HCT116 (cell line): ENCODE data around the gene NCAPG2. TPM values are rescaled to one million over a fixed set of nuclear protein-coding genes. Genes with fewer than 3 reads are reported as not detected.
A peak's percentile ranks its signal among the peaks of the same experiment; 100 is the strongest.

Experiments used
- ATAC-seq: fragments of 200-7000 bp; cut with Tn5 transposase; 2 replicates; pipeline ENCODE4 v1.9.1; 2020; ENCODE audit warnings: mild to moderate bottlenecking, moderate library complexity
- BruUV-seq: library from RNA; stranded (reverse); fragments of 400-500 nt; replicated peaks from 2 replicates; lab custom pipeline; 2021; lab: Mats Ljungman, UMichigan
- CTCF ChIA-PET: fragments of 300-600 bp; sonication (Branson Sonifier 250); formaldehyde crosslinking; loops from one replicate; lab custom pipeline; 2021; ENCODE audit warnings: antibody characterized with exemption; lab: Charles Lee
- POLR2A ChIA-PET: fragments of 300-600, 350-600 bp; sonication (Branson Sonifier 250); formaldehyde crosslinking; loops from one replicate; lab custom pipeline; 2021; ENCODE audit warnings: antibody characterized with exemption; lab: Charles Lee
- RAD21 ChIA-PET, 2 experiments: fragments of 300-600 bp; sonication (Branson Sonifier 250); formaldehyde crosslinking; loops; one replicate each; lab custom pipeline; 2023; ENCODE audit warnings: low total read pairs in 2 of 2; ENCODE audit not compliant: uncharacterized antibody in 2 of 2, unreplicated experiment in 2 of 2, low non-redundant PET in 1 of 2; lab: Charles Lee
- DNase-seq: peaks from one replicate; pipeline ENCODE4 v3.0.0-alpha.2; 2010; ENCODE audit warnings: low read depth, low spot score
- H2AFZ ChIP-seq: fragments of 200-600 bp; shearing (Covaris generic), sonication (generic); 2 replicates; pipeline ENCODE4 v1.6.1; 2017; ENCODE audit warnings: low read depth, mixed run types, mixed read lengths, antibody characterized with exemption, low read length; ENCODE audit not compliant: poor library complexity, severe bottlenecking
- H3K27ac ChIP-seq: 2 replicates; pipeline ENCODE4 v1.5.1; 2012; ENCODE audit warnings: low read depth, low read length
- H3K27me3 ChIP-seq: fragments of 200-600 bp; sonication (generic); 2 replicates; pipeline ENCODE4 v1.6.1; 2016; ENCODE audit warnings: mixed run types, low read length, mixed read lengths; ENCODE audit not compliant: insufficient read depth
- H3K36me3 ChIP-seq, 2 experiments: fragments of 200-500 bp in 1 of 2; fragments of 200-600 bp in 1 of 2; sonication (Bioruptor generic) in 1 of 2; sonication (generic) in 1 of 2; 2 replicates each; pipeline versions ENCODE4 v1.5.1 to v1.6.1; 2014 to 2016; ENCODE audit warnings: low read length in 2 of 2, inconsistent platforms in 1 of 2, mixed read lengths in 1 of 2, mixed run types in 1 of 2; ENCODE audit not compliant: insufficient read depth in 2 of 2, control insufficient read depth in 1 of 2
- H3K4me1 ChIP-seq, 2 experiments: fragments of 200-600 bp in 1 of 2; sonication (generic) in 1 of 2; 2 replicates each; pipeline versions ENCODE4 v1.5.1 to v1.6.1; 2012 to 2017; ENCODE audit warnings: low read length in 2 of 2, inconsistent platforms in 1 of 2, mild to moderate bottlenecking in 1 of 2, mixed read lengths in 1 of 2, mixed run types in 1 of 2, moderate library complexity in 1 of 2; ENCODE audit not compliant: insufficient read depth in 2 of 2, control insufficient read depth in 1 of 2
- H3K4me2 ChIP-seq: fragments of 200-600 bp; sonication (generic); 2 replicates; pipeline ENCODE4 v1.6.1; 2017; ENCODE audit warnings: mixed run types, low read length, mixed read lengths
- H3K4me3 ChIP-seq, 2 experiments: fragments of 200-600 bp in 1 of 2; sonication (generic) in 1 of 2; replicated peaks in 1 of 2; 2 replicates each; pipeline ENCODE4 v1.5.1; 2011 to 2016; ENCODE audit warnings: low read length in 2 of 2, control low read depth in 1 of 2, low read depth in 1 of 2, mild to moderate bottlenecking in 1 of 2, mixed read lengths in 1 of 2, mixed run types in 1 of 2
- H3K79me2 ChIP-seq: fragments of 200-600 bp; sonication (generic); 2 replicates; pipeline ENCODE4 v1.6.1; 2017; ENCODE audit warnings: mild to moderate bottlenecking, mixed run types, low read length, moderate library complexity, mixed read lengths; ENCODE audit not compliant: insufficient read depth
- H3K9ac ChIP-seq: fragments of 200-600 bp; sonication (generic); 2 replicates; pipeline ENCODE4 v1.6.1; 2016; ENCODE audit warnings: low read length, mixed read lengths
- H3K9me2 ChIP-seq: fragments of 200-600 bp; sonication (generic), shearing (Covaris generic); 2 replicates; pipeline ENCODE4 v1.6.1; 2017; ENCODE audit warnings: mixed run types, mild to moderate bottlenecking, moderate library complexity; ENCODE audit not compliant: insufficient read depth
- H3K9me3 ChIP-seq, 2 experiments: fragments of 200-500 bp in 1 of 2; fragments of 200-600 bp in 1 of 2; sonication (Bioruptor generic) in 1 of 2; sonication (generic) in 1 of 2; 2 replicates each; pipeline ENCODE4 v1.6.1; 2014 to 2017; ENCODE audit warnings: low read length in 2 of 2, mixed read lengths in 2 of 2, inconsistent platforms in 1 of 2, low read depth in 1 of 2, mild to moderate bottlenecking in 1 of 2, mixed run types in 1 of 2, moderate library complexity in 1 of 2; ENCODE audit not compliant: control insufficient read depth in 1 of 2, insufficient read depth in 1 of 2
- H4K20me1 ChIP-seq: fragments of 200-600 bp; sonication (generic), shearing (Covaris generic); 2 replicates; pipeline ENCODE4 v1.6.1; 2017; ENCODE audit warnings: mixed run types, mild to moderate bottlenecking, moderate library complexity; ENCODE audit not compliant: insufficient read depth
- CEBPB ChIP-seq: IDR thresholded peaks from 2 replicates; pipeline ENCODE4 v1.6.1; 2012; ENCODE audit warnings: low read depth
- EGR1 ChIP-seq: IDR thresholded peaks from 2 replicates; pipeline ENCODE4 v1.6.1; 2012; ENCODE audit warnings: low read depth
- ELF1 ChIP-seq: IDR thresholded peaks from 2 replicates; pipeline ENCODE4 v1.6.1; 2012; ENCODE audit warnings: low read depth, borderline replicate concordance
- EZH2phosphoT487 ChIP-seq: fragments of 200-600 bp; IDR thresholded peaks from 2 replicates; pipeline ENCODE4 v1.6.1; 2018; ENCODE audit warnings: antibody characterized with exemption, borderline replicate concordance
- FOSL1 ChIP-seq: IDR thresholded peaks from 2 replicates; pipeline ENCODE4 v1.6.1; 2012; ENCODE audit warnings: low read depth
- JUND ChIP-seq: IDR thresholded peaks from 2 replicates; pipeline ENCODE4 v1.6.1; 2012
- POLR2AphosphoS5 ChIP-seq: IDR thresholded peaks from 2 replicates; pipeline ENCODE4 v1.6.1; 2011; ENCODE audit warnings: mild to moderate bottlenecking, low read depth, low read length, moderate library complexity
- RAD21 ChIP-seq: IDR thresholded peaks from 2 replicates; pipeline ENCODE4 v1.6.1; 2012; ENCODE audit warnings: low read depth, mild to moderate bottlenecking
- SIN3A ChIP-seq: IDR thresholded peaks from 2 replicates; pipeline ENCODE4 v1.6.1; 2012; ENCODE audit warnings: low read depth
- SRF ChIP-seq: IDR thresholded peaks from 2 replicates; pipeline ENCODE4 v1.6.1; 2012; ENCODE audit warnings: low read depth
- ZFX ChIP-seq: fragments of 450-650 bp; IDR thresholded peaks from 2 replicates; pipeline ENCODE4 v1.6.1; 2017
- ZNF274 ChIP-seq: fragments of 200-500 bp; sonication (Bioruptor generic); IDR thresholded peaks from 2 replicates; pipeline ENCODE4 v1.6.1; 2014; ENCODE audit warnings: mild to moderate bottlenecking, low read depth, low read length, inconsistent platforms
- intact Hi-C: fragments of 100-400 bp; cut with micrococcal nuclease; formaldehyde crosslinking; loops from 2 replicates; pipeline ENCODE4 v1.10.0; 2022
- total RNA-seq: library from RNA; stranded (reverse); gene quantifications from one replicate; pipeline ENCODE4 v1.2.1, GENCODE V29; 2021; ENCODE audit not compliant: unreplicated experiment
- TF ChIP-seq, protein P1 (sequence below), 3 experiments: fragments of 200-600 bp in 1 of 3; sonication (generic) in 1 of 3; IDR thresholded peaks in 2 of 3; conservative IDR thresholded peaks in 1 of 3; 2 replicates each; pipeline ENCODE4 v1.5.1; 2012 to 2017; ENCODE audit warnings: low read depth in 2 of 3, low read length in 2 of 3, antibody characterized with exemption in 1 of 3, borderline replicate concordance in 1 of 3, control low read depth in 1 of 3, mild to moderate bottlenecking in 1 of 3, mixed read lengths in 1 of 3, mixed run types in 1 of 3, moderate library complexity in 1 of 3; ENCODE audit not compliant: insufficient read depth in 1 of 3
- TF ChIP-seq, protein P2 (sequence below): IDR thresholded peaks from 2 replicates; pipeline ENCODE4 v1.6.1; 2012

The NCAPG2 gene
- total RNA-seq, 1 experiment from 2014 or later: 73.1 TPM

DNA sequence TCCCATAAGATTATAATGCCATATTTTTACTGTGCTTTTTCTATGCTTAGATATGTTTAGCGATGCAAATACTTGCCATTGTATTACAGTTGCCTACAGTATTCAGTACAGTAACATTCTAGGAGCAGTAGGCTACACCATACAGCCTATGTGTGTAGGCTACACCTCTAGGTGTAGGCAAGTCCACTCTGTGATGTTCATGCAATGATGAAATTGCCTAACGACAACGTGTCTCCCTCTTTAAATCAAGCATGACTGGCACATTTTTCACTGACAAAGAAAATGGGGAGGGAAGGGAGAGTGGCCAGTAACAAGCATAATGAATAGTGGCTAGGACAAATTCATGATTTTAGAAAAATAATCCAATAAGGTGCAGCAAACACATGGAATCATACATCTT lies 1.7 kb downstream of the NCAPG2 start:
- DNase-seq: no peak
- Histone ChIP-seq H3K36me3 (peaks cover 8 to 34% of the 10 kb centered on the region in 2 experiments; a peak in 2 of 4 replicates), H3K27me3 (no peaks in the 10 kb centered on the region), H3K27ac (no peak overlapping the region), H2AFZ (no peak overlapping the region), H4K20me1 (no peaks in the 10 kb centered on the region), H3K4me3 (peak overlapping the region in 1 of 2 experiments; percentile 96; a peak in 2 of 4 replicates), H3K9me2 (no peaks in the 10 kb centered on the region), H3K79me2 (peaks cover 66% of the 10 kb centered on the region), H3K9ac (peak overlapping the region; percentile 100; the same call in 1 of the 2 replicates), H3K9me3 (no peaks in the 10 kb centered on the region), H3K4me2 (peak overlapping the region; percentile 87), H3K4me1 (peaks cover 6 to 21% of the 10 kb centered on the region in 2 experiments; a peak in 3 of 4 replicates)
- BruUV-seq: no TSS peak
- no peak for ATAC-seq
- ChIA-PET CTCF (no interaction called here), RAD21 (no interaction called here), POLR2A (no interaction called here)
- intact Hi-C loops: loop anchor here (10.0 kb wide), 1 partner anchor 122 kb away; the partner anchor contains the start of gene ESYT2
- TF ChIP-seq SIN3A: no peak
- TF ChIP-seq ZNF274: no peak
- TF ChIP-seq, protein P1, sequence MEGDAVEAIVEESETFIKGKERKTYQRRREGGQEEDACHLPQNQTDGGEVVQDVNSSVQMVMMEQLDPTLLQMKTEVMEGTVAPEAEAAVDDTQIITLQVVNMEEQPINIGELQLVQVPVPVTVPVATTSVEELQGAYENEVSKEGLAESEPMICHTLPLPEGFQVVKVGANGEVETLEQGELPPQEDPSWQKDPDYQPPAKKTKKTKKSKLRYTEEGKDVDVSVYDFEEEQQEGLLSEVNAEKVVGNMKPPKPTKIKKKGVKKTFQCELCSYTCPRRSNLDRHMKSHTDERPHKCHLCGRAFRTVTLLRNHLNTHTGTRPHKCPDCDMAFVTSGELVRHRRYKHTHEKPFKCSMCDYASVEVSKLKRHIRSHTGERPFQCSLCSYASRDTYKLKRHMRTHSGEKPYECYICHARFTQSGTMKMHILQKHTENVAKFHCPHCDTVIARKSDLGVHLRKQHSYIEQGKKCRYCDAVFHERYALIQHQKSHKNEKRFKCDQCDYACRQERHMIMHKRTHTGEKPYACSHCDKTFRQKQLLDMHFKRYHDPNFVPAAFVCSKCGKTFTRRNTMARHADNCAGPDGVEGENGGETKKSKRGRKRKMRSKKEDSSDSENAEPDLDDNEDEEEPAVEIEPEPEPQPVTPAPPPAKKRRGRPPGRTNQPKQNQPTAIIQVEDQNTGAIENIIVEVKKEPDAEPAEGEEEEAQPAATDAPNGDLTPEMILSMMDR (IDR thresholded peaks at IDR 0.05 in 2 of 3, conservative IDR thresholded peaks at IDR 0.05 in 1 of 3; ENCODE audit: borderline replicate concordance in 1 of 3, insufficient read depth in 1 of 3, low read depth in 2 of 3, low read length in 2 of 3): no peak
- TF ChIP-seq EGR1: no peak
- TF ChIP-seq FOSL1: no peak
- TF ChIP-seq CEBPB: no peak
- no peak for TF ChIP-seq RAD21
- no peak for TF ChIP-seq POLR2AphosphoS5
- no peak for TF ChIP-seq SRF
- TF ChIP-seq, protein P2, sequence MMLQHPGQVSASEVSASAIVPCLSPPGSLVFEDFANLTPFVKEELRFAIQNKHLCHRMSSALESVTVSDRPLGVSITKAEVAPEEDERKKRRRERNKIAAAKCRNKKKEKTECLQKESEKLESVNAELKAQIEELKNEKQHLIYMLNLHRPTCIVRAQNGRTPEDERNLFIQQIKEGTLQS: no peak
- TF ChIP-seq ELF1: no peak
- TF ChIP-seq EZH2phosphoT487: no peak
- TF ChIP-seq JUND: no peak
- TF ChIP-seq ZFX: no peak
